Jurkat, Clone E6-1 (cell line): ENCODE results near the gene PRKCA.
"Not testable (repeated sequence)": the region's sequence is repeated elsewhere in the genome, so short reads cannot be mapped to it uniquely, and the experiment has no call there.

Source experiments
- DNase-seq: peaks from one replicate; pipeline ENCODE4 v3.0.0-alpha.2; 2011; ENCODE audit warnings: low read depth, low spot score
- H3K4me3 ChIP-seq: 2 replicates; pipeline ENCODE4 v1.5.1; 2011; ENCODE audit warnings: mild to moderate bottlenecking, low read length, control low read depth, moderate library complexity

PRKCA gene

GRCh38 chr17:66687570-66688284 lies 385.3 kb downstream of the PRKCA start:
- H3K4me3 ChIP-seq: no peak overlapping the region
- DNase-seq: no peak

GRCh38 chr17:66689221-66689620 lies 386.8 kb downstream of the PRKCA start:
- DNase-seq: no peak
- H3K4me3 ChIP-seq: no peak overlapping the region

GRCh38 chr17:66690166-66690565 lies 387.8 kb downstream of the PRKCA start:
- no peak overlapping the region for H3K4me3 ChIP-seq

GRCh38 chr17:66691644-66692420 lies 389.4 kb downstream of the PRKCA start:
- no peak for DNase-seq
- no peak overlapping the region for H3K4me3 ChIP-seq

More at GRCh38 chr17:66690166-66690565, 387.8 kb downstream of the PRKCA start:
- no peak for DNase-seq

- DNase-seq: no peak
- H3K4me3 ChIP-seq: no peak overlapping the region
Observed at GRCh38 chr17:66692421-66692690, 389.9 kb downstream of the PRKCA start.

GRCh38 chr17:66695098-66695497 lies 392.7 kb downstream of the PRKCA start:
- no peak for DNase-seq
- H3K4me3 ChIP-seq: no peak overlapping the region

GRCh38 chr17:66698270-66698669 lies 395.9 kb downstream of the PRKCA start:
- no peak for DNase-seq
- no peak overlapping the region for H3K4me3 ChIP-seq

- no peak overlapping the region for H3K4me3 ChIP-seq
- no peak for DNase-seq
Observed at GRCh38 chr17:66701462-66701861, 399.0 kb downstream of the PRKCA start.

GRCh38 chr17:66702106-66702936 lies 399.9 kb downstream of the PRKCA start:
- no peak for DNase-seq
- no peak overlapping the region for H3K4me3 ChIP-seq

- no peak for DNase-seq
- H3K4me3 ChIP-seq: no peak overlapping the region
Observed at GRCh38 chr17:66704858-66705520, 402.6 kb downstream of the PRKCA start.

- no peak for DNase-seq
- no peak overlapping the region for H3K4me3 ChIP-seq
Observed at GRCh38 chr17:66706851-66707450, 404.5 kb downstream of the PRKCA start.

GRCh38 chr17:66711401-66711800 lies 409.0 kb downstream of the PRKCA start:
- DNase-seq: no peak
- H3K4me3 ChIP-seq: no peak overlapping the region

GRCh38 chr17:66711881-66712321 lies 409.5 kb downstream of the PRKCA start:
- peak; percentile 45 for DNase-seq

GRCh38 chr17:66712453-66712852 lies 410.0 kb downstream of the PRKCA start:
- no peak for DNase-seq
- H3K4me3 ChIP-seq: no peak overlapping the region

More at GRCh38 chr17:66711881-66712321, 409.5 kb downstream of the PRKCA start:
- H3K4me3 ChIP-seq: no peak overlapping the region

GRCh38 chr17:66713021-66713532 lies 410.7 kb downstream of the PRKCA start:
- not testable (repeated sequence) for DNase-seq, H3K4me3 ChIP-seq

GRCh38 chr17:66713533-66714042 lies 411.2 kb downstream of the PRKCA start:
- DNase-seq: no peak
- H3K4me3 ChIP-seq: no peak overlapping the region

GRCh38 chr17:66714046-66715023 lies 411.9 kb downstream of the PRKCA start:
- H3K4me3 ChIP-seq: no peak overlapping the region
- DNase-seq: no peak
